HEK293 (cell line): ENCODE data around the gene SERTAD1.

Experiments
- GLI2 ChIP-seq: fragments of 450-650 bp; formaldehyde crosslinking; IDR thresholded peaks from 2 replicates; pipeline ENCODE4; 2017; ENCODE audit warnings: missing biosample characterization, missing genetic modification characterization, low read depth, borderline replicate concordance
- KLF16 ChIP-seq: fragments of 450-650 bp; formaldehyde crosslinking; IDR thresholded peaks from 2 replicates; pipeline ENCODE4 v1.5.1; 2017; ENCODE audit warnings: missing biosample characterization, missing genetic modification characterization
- SETDB1 ChIP-seq: IDR thresholded peaks from one replicate; pipeline ENCODE4 v1.6.1; 2017; ENCODE audit warnings: mild to moderate bottlenecking, low read length, moderate library complexity, mixed read lengths; ENCODE audit not compliant: insufficient read length
- SP3 ChIP-seq: fragments of 450-650 bp; formaldehyde crosslinking; IDR thresholded peaks from 2 replicates; pipeline ENCODE4 v1.5.1; 2016; ENCODE audit warnings: missing biosample characterization, missing genetic modification characterization
- ZFP3 ChIP-seq: fragments of 450-650 bp; formaldehyde crosslinking; IDR thresholded peaks from 2 replicates; pipeline ENCODE4 v1.5.1; 2016; ENCODE audit warnings: low read depth, missing biosample characterization, missing genetic modification characterization
- ZNF16 ChIP-seq: fragments of 450-650 bp; formaldehyde crosslinking; IDR thresholded peaks from 2 replicates; pipeline ENCODE4 v1.5.1; 2016; ENCODE audit warnings: low read depth, missing biosample characterization, missing genetic modification characterization
- ZNF19 ChIP-seq: fragments of 450-650 bp; formaldehyde crosslinking; IDR thresholded peaks from 2 replicates; pipeline ENCODE4; 2016; ENCODE audit warnings: missing biosample characterization, missing genetic modification characterization, low read depth
- ZNF214 ChIP-seq: fragments of 450-650 bp; formaldehyde crosslinking; IDR thresholded peaks from 2 replicates; pipeline ENCODE4 v1.5.1; 2017; ENCODE audit warnings: missing biosample characterization, mild to moderate bottlenecking, missing genetic modification characterization, borderline replicate concordance
- ZNF274 ChIP-seq, 2 experiments: fragments of 200-500 bp in 1 of 2; fragments of 450-650 bp in 1 of 2; sonication (Bioruptor generic) in 1 of 2; formaldehyde crosslinking in 1 of 2; IDR thresholded peaks; 2 replicates each; pipeline versions ENCODE4 v1.5.1 to v1.6.1; 2014 to 2016; ENCODE audit warnings: borderline replicate concordance in 1 of 2, inconsistent platforms in 1 of 2, low read length in 1 of 2, missing biosample characterization in 1 of 2, missing genetic modification characterization in 1 of 2
- ZNF311 ChIP-seq: fragments of 450-650 bp; formaldehyde crosslinking; IDR thresholded peaks from 2 replicates; pipeline ENCODE4 v1.5.1; 2017; ENCODE audit warnings: missing biosample characterization, missing genetic modification characterization, borderline replicate concordance
- ZNF558 ChIP-seq: fragments of 450-650 bp; formaldehyde crosslinking; IDR thresholded peaks from 2 replicates; pipeline ENCODE4 v1.5.1; 2016; ENCODE audit warnings: missing biosample characterization, missing genetic modification characterization
- ZNF571 ChIP-seq: fragments of 450-650 bp; formaldehyde crosslinking; IDR thresholded peaks from 2 replicates; pipeline ENCODE4 v1.5.0; 2017; ENCODE audit warnings: missing biosample characterization, missing genetic modification characterization
- ZSCAN30 ChIP-seq: fragments of 450-650 bp; IDR thresholded peaks from 2 replicates; pipeline ENCODE4 v1.5.1; 2018; ENCODE audit warnings: missing biosample characterization, mild to moderate bottlenecking, missing genetic modification characterization, moderate library complexity
- ZXDB ChIP-seq: fragments of 450-650 bp; formaldehyde crosslinking; IDR thresholded peaks from 2 replicates; pipeline ENCODE4 v1.5.1; 2016; ENCODE audit warnings: missing biosample characterization, missing genetic modification characterization
- TF ChIP-seq, protein P1 (sequence below): fragments of 450-650 bp; formaldehyde crosslinking; IDR thresholded peaks from 2 replicates; pipeline ENCODE4 v1.5.1; 2016; ENCODE audit warnings: missing biosample characterization, missing genetic modification characterization
- TF ChIP-seq, protein P2 (sequence below): fragments of 450-650 bp; formaldehyde crosslinking; IDR thresholded peaks from 2 replicates; pipeline ENCODE4 v1.5.1; 2016; ENCODE audit warnings: missing biosample characterization, missing genetic modification characterization
- TF ChIP-seq, protein P3 (sequence below): sonication (generic); formaldehyde crosslinking; IDR thresholded peaks from 2 replicates; pipeline ENCODE4 v1.8.1; 2022; ENCODE audit warnings: mild to moderate bottlenecking, moderate library complexity, missing genetic modification reagents
- TF ChIP-seq, protein P4 (sequence below): fragments of 450-650 bp; formaldehyde crosslinking; IDR thresholded peaks from 2 replicates; pipeline ENCODE4 v1.5.1; 2017; ENCODE audit warnings: missing biosample characterization, missing genetic modification characterization
- TF ChIP-seq, protein P5 (sequence below): fragments of 450-650 bp; formaldehyde crosslinking; IDR thresholded peaks from 2 replicates; pipeline ENCODE4 v1.5.1; 2016; ENCODE audit warnings: missing biosample characterization, missing genetic modification characterization
- TF ChIP-seq, protein P6 (sequence below): fragments of 450-650 bp; formaldehyde crosslinking; optimal IDR thresholded peaks from 2 replicates; pipeline ENCODE3; 2016; ENCODE audit warnings: missing biosample characterization, mild to moderate bottlenecking, missing genetic modification characterization
- TF ChIP-seq, protein P7 (sequence below): IDR thresholded peaks from 2 replicates; pipeline ENCODE4 v1.6.1; 2011; ENCODE audit warnings: mild to moderate bottlenecking, low read depth, low read length, borderline replicate concordance

The SERTAD1 gene

DNA sequence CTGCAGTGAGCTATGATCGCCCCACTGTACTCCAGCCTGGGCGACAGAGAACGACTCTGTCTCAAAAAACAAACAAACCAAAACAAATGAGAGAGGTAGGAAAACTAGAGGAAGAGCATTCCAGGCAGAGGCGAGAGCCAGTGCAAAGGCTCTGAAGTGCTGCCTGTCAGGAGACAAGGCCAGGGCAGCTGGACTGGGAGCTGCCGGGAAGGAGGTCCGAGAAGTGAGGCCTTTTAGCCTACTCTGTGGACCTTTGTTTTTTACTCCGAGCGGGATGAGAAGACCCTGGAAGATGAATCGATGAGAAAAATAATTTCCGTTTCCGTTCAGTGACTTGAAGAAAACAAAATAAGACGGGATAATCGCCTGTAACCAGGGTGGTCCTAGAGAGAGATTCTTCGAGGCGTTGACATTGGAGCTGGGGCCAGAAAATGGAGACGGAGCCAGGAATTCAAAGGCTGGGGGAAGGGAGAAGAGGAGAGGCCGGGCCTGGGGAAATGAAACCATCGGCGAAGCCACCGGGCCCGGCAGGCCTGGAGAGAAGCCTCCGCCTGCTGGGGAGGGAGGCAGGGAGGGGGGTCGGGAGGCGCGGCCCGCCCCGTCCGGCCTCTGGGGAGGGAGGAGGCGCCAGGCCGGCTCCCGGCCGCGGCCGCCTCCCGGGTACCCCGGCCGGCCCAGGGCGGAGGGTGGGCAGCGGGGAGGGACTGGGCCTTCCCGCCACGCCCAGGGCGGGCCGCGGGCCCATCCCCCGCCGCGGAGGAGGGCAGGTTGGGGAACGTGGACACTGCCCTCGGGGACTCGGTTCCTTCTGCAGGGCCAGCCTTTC, 7.8 kb upstream of the SERTAD1 start (continued):
- peak; percentile 33; the same call in 1 of the 2 replicates for TF ChIP-seq KLF16 (tag by site-specific recombination)
- TF ChIP-seq, protein P1, sequence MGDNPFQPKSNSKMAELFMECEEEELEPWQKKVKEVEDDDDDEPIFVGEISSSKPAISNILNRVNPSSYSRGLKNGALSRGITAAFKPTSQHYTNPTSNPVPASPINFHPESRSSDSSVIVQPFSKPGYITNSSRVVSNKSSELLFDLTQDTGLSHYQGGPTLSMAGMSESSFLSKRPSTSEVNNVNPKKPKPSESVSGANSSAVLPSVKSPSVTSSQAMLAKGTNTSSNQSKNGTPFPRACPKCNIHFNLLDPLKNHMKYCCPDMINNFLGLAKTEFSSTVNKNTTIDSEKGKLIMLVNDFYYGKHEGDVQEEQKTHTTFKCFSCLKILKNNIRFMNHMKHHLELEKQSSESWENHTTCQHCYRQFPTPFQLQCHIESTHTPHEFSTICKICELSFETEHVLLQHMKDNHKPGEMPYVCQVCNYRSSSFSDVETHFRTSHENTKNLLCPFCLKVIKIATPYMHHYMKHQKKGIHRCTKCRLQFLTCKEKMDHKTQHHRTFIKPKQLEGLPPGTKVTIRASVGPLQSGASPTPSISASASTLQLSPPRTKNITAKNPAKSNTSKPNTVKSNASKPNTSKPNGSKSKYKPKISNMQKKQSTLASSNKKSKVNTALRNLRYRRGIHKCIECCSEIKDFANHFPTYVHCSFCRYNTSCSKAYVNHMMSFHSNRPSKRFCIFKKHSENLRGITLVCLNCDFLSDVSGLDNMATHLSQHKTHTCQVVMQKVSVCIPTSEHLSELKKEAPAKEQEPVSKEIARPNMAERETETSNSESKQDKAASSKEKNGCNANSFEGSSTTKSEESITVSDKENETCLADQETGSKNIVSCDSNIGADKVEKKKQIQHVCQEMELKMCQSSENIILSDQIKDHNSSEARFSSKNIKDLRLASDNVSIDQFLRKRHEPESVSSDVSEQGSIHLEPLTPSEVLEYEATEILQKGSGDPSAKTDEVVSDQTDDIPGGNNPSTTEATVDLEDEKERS (tag by site-specific recombination): no peak
- no peak for TF ChIP-seq ZNF214 (tag by site-specific recombination)
- no peak for TF ChIP-seq GLI2
- no peak for TF ChIP-seq ZNF274 (IDR thresholded peaks at IDR 0.05; ENCODE audit: low read length)
- no peak for TF ChIP-seq ZNF274 (tag by site-specific recombination; IDR thresholded peaks at IDR 0.05; ENCODE audit: borderline replicate concordance)
- TF ChIP-seq, protein P2, sequence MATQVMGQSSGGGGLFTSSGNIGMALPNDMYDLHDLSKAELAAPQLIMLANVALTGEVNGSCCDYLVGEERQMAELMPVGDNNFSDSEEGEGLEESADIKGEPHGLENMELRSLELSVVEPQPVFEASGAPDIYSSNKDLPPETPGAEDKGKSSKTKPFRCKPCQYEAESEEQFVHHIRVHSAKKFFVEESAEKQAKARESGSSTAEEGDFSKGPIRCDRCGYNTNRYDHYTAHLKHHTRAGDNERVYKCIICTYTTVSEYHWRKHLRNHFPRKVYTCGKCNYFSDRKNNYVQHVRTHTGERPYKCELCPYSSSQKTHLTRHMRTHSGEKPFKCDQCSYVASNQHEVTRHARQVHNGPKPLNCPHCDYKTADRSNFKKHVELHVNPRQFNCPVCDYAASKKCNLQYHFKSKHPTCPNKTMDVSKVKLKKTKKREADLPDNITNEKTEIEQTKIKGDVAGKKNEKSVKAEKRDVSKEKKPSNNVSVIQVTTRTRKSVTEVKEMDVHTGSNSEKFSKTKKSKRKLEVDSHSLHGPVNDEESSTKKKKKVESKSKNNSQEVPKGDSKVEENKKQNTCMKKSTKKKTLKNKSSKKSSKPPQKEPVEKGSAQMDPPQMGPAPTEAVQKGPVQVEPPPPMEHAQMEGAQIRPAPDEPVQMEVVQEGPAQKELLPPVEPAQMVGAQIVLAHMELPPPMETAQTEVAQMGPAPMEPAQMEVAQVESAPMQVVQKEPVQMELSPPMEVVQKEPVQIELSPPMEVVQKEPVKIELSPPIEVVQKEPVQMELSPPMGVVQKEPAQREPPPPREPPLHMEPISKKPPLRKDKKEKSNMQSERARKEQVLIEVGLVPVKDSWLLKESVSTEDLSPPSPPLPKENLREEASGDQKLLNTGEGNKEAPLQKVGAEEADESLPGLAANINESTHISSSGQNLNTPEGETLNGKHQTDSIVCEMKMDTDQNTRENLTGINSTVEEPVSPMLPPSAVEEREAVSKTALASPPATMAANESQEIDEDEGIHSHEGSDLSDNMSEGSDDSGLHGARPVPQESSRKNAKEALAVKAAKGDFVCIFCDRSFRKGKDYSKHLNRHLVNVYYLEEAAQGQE (tag by site-specific recombination): peak; percentile 10; the same call in 1 of the 2 replicates
- TF ChIP-seq SP3 (tag by site-specific recombination): peak; percentile 91
- TF ChIP-seq, protein P3, sequence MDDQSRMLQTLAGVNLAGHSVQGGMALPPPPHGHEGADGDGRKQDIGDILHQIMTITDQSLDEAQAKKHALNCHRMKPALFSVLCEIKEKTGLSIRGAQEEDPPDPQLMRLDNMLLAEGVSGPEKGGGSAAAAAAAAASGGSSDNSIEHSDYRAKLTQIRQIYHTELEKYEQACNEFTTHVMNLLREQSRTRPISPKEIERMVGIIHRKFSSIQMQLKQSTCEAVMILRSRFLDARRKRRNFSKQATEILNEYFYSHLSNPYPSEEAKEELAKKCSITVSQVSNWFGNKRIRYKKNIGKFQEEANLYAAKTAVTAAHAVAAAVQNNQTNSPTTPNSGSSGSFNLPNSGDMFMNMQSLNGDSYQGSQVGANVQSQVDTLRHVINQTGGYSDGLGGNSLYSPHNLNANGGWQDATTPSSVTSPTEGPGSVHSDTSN: no peak
- no peak for TF ChIP-seq ZFP3 (tag by site-specific recombination)
- TF ChIP-seq ZNF311 (tag by site-specific recombination): no peak
- TF ChIP-seq, protein P4, sequence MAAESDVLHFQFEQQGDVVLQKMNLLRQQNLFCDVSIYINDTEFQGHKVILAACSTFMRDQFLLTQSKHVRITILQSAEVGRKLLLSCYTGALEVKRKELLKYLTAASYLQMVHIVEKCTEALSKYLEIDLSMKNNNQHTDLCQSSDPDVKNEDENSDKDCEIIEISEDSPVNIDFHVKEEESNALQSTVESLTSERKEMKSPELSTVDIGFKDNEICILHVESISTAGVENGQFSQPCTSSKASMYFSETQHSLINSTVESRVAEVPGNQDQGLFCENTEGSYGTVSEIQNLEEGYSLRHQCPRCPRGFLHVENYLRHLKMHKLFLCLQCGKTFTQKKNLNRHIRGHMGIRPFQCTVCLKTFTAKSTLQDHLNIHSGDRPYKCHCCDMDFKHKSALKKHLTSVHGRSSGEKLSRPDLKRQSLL (tag by site-specific recombination): peak; percentile 51; the same call in 1 of the 2 replicates
- TF ChIP-seq ZNF16: no peak
- no peak for TF ChIP-seq ZNF558 (tag by site-specific recombination)
- TF ChIP-seq SETDB1: no peak
- TF ChIP-seq, protein P5, sequence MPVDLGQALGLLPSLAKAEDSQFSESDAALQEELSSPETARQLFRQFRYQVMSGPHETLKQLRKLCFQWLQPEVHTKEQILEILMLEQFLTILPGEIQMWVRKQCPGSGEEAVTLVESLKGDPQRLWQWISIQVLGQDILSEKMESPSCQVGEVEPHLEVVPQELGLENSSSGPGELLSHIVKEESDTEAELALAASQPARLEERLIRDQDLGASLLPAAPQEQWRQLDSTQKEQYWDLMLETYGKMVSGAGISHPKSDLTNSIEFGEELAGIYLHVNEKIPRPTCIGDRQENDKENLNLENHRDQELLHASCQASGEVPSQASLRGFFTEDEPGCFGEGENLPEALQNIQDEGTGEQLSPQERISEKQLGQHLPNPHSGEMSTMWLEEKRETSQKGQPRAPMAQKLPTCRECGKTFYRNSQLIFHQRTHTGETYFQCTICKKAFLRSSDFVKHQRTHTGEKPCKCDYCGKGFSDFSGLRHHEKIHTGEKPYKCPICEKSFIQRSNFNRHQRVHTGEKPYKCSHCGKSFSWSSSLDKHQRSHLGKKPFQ (tag by site-specific recombination): 0 out of 2 replicates have a peak, but pooled peaks have one; percentile 19
- TF ChIP-seq ZXDB (tag by site-specific recombination): peak; percentile 82
- TF ChIP-seq, protein P6, sequence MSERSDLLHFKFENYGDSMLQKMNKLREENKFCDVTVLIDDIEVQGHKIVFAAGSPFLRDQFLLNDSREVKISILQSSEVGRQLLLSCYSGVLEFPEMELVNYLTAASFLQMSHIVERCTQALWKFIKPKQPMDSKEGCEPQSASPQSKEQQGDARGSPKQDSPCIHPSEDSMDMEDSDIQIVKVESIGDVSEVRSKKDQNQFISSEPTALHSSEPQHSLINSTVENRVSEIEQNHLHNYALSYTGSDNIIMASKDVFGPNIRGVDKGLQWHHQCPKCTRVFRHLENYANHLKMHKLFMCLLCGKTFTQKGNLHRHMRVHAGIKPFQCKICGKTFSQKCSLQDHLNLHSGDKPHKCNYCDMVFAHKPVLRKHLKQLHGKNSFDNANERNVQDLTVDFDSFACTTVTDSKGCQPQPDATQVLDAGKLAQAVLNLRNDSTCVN (tag by site-specific recombination): peak; percentile 49
- TF ChIP-seq ZNF571 (tag by site-specific recombination): no peak
- TF ChIP-seq, protein P7, sequence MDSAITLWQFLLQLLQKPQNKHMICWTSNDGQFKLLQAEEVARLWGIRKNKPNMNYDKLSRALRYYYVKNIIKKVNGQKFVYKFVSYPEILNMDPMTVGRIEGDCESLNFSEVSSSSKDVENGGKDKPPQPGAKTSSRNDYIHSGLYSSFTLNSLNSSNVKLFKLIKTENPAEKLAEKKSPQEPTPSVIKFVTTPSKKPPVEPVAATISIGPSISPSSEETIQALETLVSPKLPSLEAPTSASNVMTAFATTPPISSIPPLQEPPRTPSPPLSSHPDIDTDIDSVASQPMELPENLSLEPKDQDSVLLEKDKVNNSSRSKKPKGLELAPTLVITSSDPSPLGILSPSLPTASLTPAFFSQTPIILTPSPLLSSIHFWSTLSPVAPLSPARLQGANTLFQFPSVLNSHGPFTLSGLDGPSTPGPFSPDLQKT: no peak
- no peak for TF ChIP-seq ZNF19 (tag by site-specific recombination)
- peak; percentile 86 for TF ChIP-seq ZSCAN30 (tag by site-specific recombination)
- TF ChIP-seq, all 188 proteins: peak for 71
